K562 (cell line): ENCODE measurements around the gene MBNL1. TPM values are rescaled to one million over a fixed set of nuclear protein-coding genes. Genes with fewer than 3 reads are reported as not detected.

ENCODE experiments used
- ATAC-seq: fragments of 200-7000 bp; cut with Tn5 transposase; 3 replicates; pipeline ENCODE4 v1.9.1; 2020; ENCODE audit warnings: moderate library complexity
- BruUV-seq: library from RNA; stranded (reverse); fragments of 400-500 nt; replicated peaks from 2 replicates; lab custom pipeline; 2021; lab: Mats Ljungman, UMichigan
- CTCF ChIA-PET: fragments of 300-600 bp; formaldehyde crosslinking; extraction: SDS; loops from one replicate; lab custom pipeline; 2021; ENCODE audit warnings: low intra/inter-chr PET ratio; lab: Yijun Ruan, JAX
- POLR2A ChIA-PET: fragments of 300-600, 350-650 bp; sonication (Branson Sonifier 250); formaldehyde crosslinking; extraction: SDS; loops from one replicate; lab custom pipeline; 2021; ENCODE audit warnings: antibody characterized with exemption, inconsistent platforms; lab: Yijun Ruan, JAX
- DNase-seq, 4 experiments: peaks; one replicate each; pipeline versions ENCODE4 v3.0.0 to v3.0.0-alpha.2; 2011 to 2018; ENCODE audit warnings: low spot score in 3 of 4, mixed read lengths in 3 of 4; ENCODE audit errors: extremely low read depth in 1 of 4
- FAIRE-seq: peaks from 2 replicates; lab custom pipeline; 2011; peaks lifted over from hg19 to GRCh38; lab: Jason Lieb, UNC
- H2AFZ ChIP-seq: 2 replicates; pipeline ENCODE4 v1.6.0; 2011; ENCODE audit warnings: low read depth, low read length, control low read depth, inconsistent platforms
- H3K27ac ChIP-seq: fragments of 200-600 bp; 3 replicates; pipeline ENCODE4 v1.8.0; 2011; ENCODE audit warnings: low read depth, mild to moderate bottlenecking, control low read depth, inconsistent platforms, low read length, moderate library complexity, mixed read lengths; ENCODE audit errors: extremely low read depth
- H3K27me3 ChIP-seq, 2 experiments: fragments of 300-600 bp in 1 of 2; 2 replicates in 1 of 2; 3 replicates in 1 of 2; pipeline versions ENCODE4 v1.6.0 to v1.8.0; 2011; ENCODE audit warnings: inconsistent platforms in 2 of 2, low read length in 2 of 2, mild to moderate bottlenecking in 1 of 2, mixed read lengths in 1 of 2, moderate library complexity in 1 of 2; ENCODE audit not compliant: control insufficient read depth in 2 of 2, insufficient read depth in 2 of 2
- H3K36me3 ChIP-seq: fragments of 300-600 bp; 3 replicates; pipeline ENCODE4 v1.8.0; 2011; ENCODE audit warnings: mild to moderate bottlenecking, low read length, inconsistent platforms; ENCODE audit not compliant: control insufficient read depth, insufficient read depth
- H3K4me1 ChIP-seq, 2 experiments: fragments of 200-600 bp in 1 of 2; replicated peaks in 1 of 2; 2 replicates in 1 of 2; 3 replicates in 1 of 2; pipeline versions ENCODE4 v1.5.1 to v1.8.0; 2011; ENCODE audit warnings: inconsistent platforms in 2 of 2, low read length in 2 of 2, mild to moderate bottlenecking in 1 of 2, mixed read lengths in 1 of 2, moderate library complexity in 1 of 2; ENCODE audit not compliant: control insufficient read depth in 2 of 2, insufficient read depth in 2 of 2
- H3K4me2 ChIP-seq: 2 replicates; pipeline ENCODE4 v1.6.1; 2011; ENCODE audit warnings: low read length, control low read depth, inconsistent platforms, mixed read lengths; ENCODE audit not compliant: insufficient read depth
- H3K4me3 ChIP-seq: fragments of 200-600 bp; sonication (generic), shearing (Covaris generic); 2 replicates; pipeline ENCODE4 v1.5.1; 2016; ENCODE audit warnings: control low read depth, inconsistent platforms
- H3K79me2 ChIP-seq: fragments of 200-600 bp; 3 replicates; pipeline ENCODE4 v1.8.0; 2011; ENCODE audit warnings: low read length, inconsistent platforms; ENCODE audit not compliant: control insufficient read depth, insufficient read depth
- H3K9ac ChIP-seq, 2 experiments: 2 replicates each; pipeline versions ENCODE4 v1.6.0 to v1.6.1; 2011; ENCODE audit warnings: low read depth in 2 of 2, low read length in 2 of 2, control low read depth in 1 of 2, inconsistent platforms in 1 of 2, mild to moderate bottlenecking in 1 of 2, mixed read lengths in 1 of 2; ENCODE audit not compliant: insufficient read depth in 1 of 2
- H3K9me1 ChIP-seq: one replicate; pipeline ENCODE4 v1.6.0; 2011; ENCODE audit warnings: inconsistent platforms, mild to moderate bottlenecking, low read length, moderate library complexity; ENCODE audit not compliant: control insufficient read depth, insufficient read depth
- H3K9me3 ChIP-seq: replicated peaks from 2 replicates; pipeline ENCODE4 v1.5.1; 2011; ENCODE audit warnings: low read depth, low read length, inconsistent platforms; ENCODE audit not compliant: control insufficient read depth, insufficient read depth
- H4K20me1 ChIP-seq: replicated peaks from 2 replicates; pipeline ENCODE4 v1.6.1; 2011; ENCODE audit warnings: low read length, inconsistent platforms, mixed read lengths; ENCODE audit not compliant: control insufficient read depth, insufficient read depth
- FOS ChIP-seq: IDR thresholded peaks from 3 replicates; pipeline ENCODE4 v1.6.1; 2011; ENCODE audit not compliant: insufficient read length; ENCODE audit errors: extremely low read depth
- GTF2E2 ChIP-seq: fragments of 200-800 bp; sonication (Bioruptor generic); IDR thresholded peaks from 2 replicates; pipeline ENCODE4 v1.6.1; 2016; ENCODE audit warnings: missing genetic modification characterization, missing compliant biosample characterization
- HOXB6 ChIP-seq: fragments of 250-450 bp; sonication (Bioruptor Pico); IDR thresholded peaks from 2 replicates; pipeline ENCODE4 v1.5.1; 2022; ENCODE audit warnings: mild to moderate bottlenecking, borderline replicate concordance
- MCM5 ChIP-seq: fragments of 450-650 bp; IDR thresholded peaks from 2 replicates; pipeline ENCODE4 v1.6.1; 2016; ENCODE audit warnings: low read depth
- MEIS2 ChIP-seq: fragments of 450-650 bp; IDR thresholded peaks from 2 replicates; pipeline ENCODE4 v1.6.1; 2014; ENCODE audit warnings: mild to moderate bottlenecking; ENCODE audit not compliant: partially characterized antibody
- NCOA1 ChIP-seq: fragments of 450-650 bp; IDR thresholded peaks from 2 replicates; pipeline ENCODE4 v1.6.1; 2016; ENCODE audit warnings: low read depth
- SAFB2 ChIP-seq: fragments of 200-400 bp; formaldehyde crosslinking; IDR thresholded peaks from 2 replicates; pipeline ENCODE4 v1.6.1; 2018; ENCODE audit warnings: borderline replicate concordance, low read length, low read depth, moderate library complexity; ENCODE audit not compliant: severe bottlenecking
- TAF7 ChIP-seq: fragments of 450-650 bp; IDR thresholded peaks from 2 replicates; pipeline ENCODE4 v1.6.1; 2016; ENCODE audit warnings: missing genetic modification characterization, missing compliant biosample characterization
- TCFL5 ChIP-seq: fragments of 250-450 bp; sonication (Bioruptor Pico); conservative IDR thresholded peaks from 2 replicates; pipeline ENCODE4 v1.6.1; 2021; ENCODE audit warnings: mild to moderate bottlenecking, moderate library complexity, matching md5 sums
- VEZF1 ChIP-seq: fragments of 200-800 bp; sonication (Bioruptor generic); IDR thresholded peaks from 2 replicates; pipeline ENCODE4 v1.6.1; 2017; ENCODE audit warnings: missing genetic modification characterization, missing compliant biosample characterization
- YY1 ChIP-seq, 3 experiments: IDR thresholded peaks; 2 replicates each; pipeline ENCODE4 v1.6.1; 2011; ENCODE audit warnings: low read length in 2 of 3, mild to moderate bottlenecking in 2 of 3, moderate library complexity in 2 of 3, borderline replicate concordance in 1 of 3, control low read depth in 1 of 3, low read depth in 1 of 3; ENCODE audit not compliant: insufficient read depth in 3 of 3, insufficient replicate concordance in 2 of 3, control insufficient read depth in 1 of 3, insufficient read length in 1 of 3; ENCODE audit errors: extremely low read depth in 1 of 3
- ZNF239 ChIP-seq: fragments of 250-450 bp; sonication (Bioruptor Pico); IDR thresholded peaks from 2 replicates; pipeline ENCODE4 v1.4.0; 2020; ENCODE audit warnings: mild to moderate bottlenecking
- WGBS: fragments of 100-300 bp; shearing (Covaris generic); methylation state at CpG from one replicate; pipeline ENCODE4 v1.1.6; 2016; ENCODE audit warnings: low coverage, mixed read lengths; ENCODE audit not compliant: insufficient coverage; ENCODE audit errors: missing lambda C conversion rate; 5-methylcytosine and 5-hydroxymethylcytosine counted together
- in situ Hi-C: fragments of 300-500 bp; cut with MboI; formaldehyde crosslinking; loops from 4 replicates; pipeline ENCODE4 v1.15.0; 2018; ENCODE audit warnings: inconsistent platforms, mixed read lengths
- intact Hi-C: fragments of 100-400 bp; cut with micrococcal nuclease; formaldehyde crosslinking; loops from 2 replicates; pipeline ENCODE4 v1.14.2; 2022
- polyA plus RNA-seq, 8 experiments: library from polyadenylated mRNA; depleted of rRNA in 4 of 8; stranded (reverse) in 5 of 8; unstranded in 3 of 8; fragments of >200 nt; fragmentation: Nextera tagmentation in 2 of 8; fragmentation: Illumina TruSeq in 1 of 8; extraction: Ambion mirVana in 2 of 8; extraction: Trizol in 1 of 8; gene quantifications; 2 replicates each; pipeline versions ENCODE4 v1.2.1 to v1.2.3, GENCODE V29; 2011 to 2014; ENCODE audit warnings: inconsistent platforms in 1 of 8, missing spikeins in 1 of 8
- total RNA-seq, 7 experiments: library from RNA; depleted of rRNA in 6 of 7; stranded (reverse); fragments of >200 nt in 6 of 7; fragmentation: Illumina TruSeq in 2 of 7; extraction: Trizol in 2 of 7; gene quantifications; 2 replicates each; pipeline versions ENCODE4 v1.2.1 to v1.2.3, GENCODE V29; 2011 to 2021; ENCODE audit warnings: low replicate concordance in 1 of 7
- TF ChIP-seq, protein P1 (sequence below), 2 experiments: fragments of 250-450 bp in 1 of 2; fragments of 450-650 bp in 1 of 2; sonication (Bioruptor Pico) in 1 of 2; IDR thresholded peaks; 2 replicates each; pipeline versions ENCODE4 v1.6.1 to v1.8.0; 2016 to 2021; ENCODE audit warnings: mild to moderate bottlenecking in 2 of 2, moderate library complexity in 2 of 2, missing compliant biosample characterization in 1 of 2, missing genetic modification characterization in 1 of 2
- TF ChIP-seq, protein P2 (sequence below): fragments of 450-650 bp; formaldehyde crosslinking; IDR thresholded peaks from 2 replicates; pipeline ENCODE4 v1.4.0; 2022; ENCODE audit warnings: mild to moderate bottlenecking, moderate library complexity

Gene MBNL1
- total and polyA plus RNA-seq, 9 of the 15 experiments (the other 6 are each of a cell fraction or from before 2014, with no cell fraction given), result 70.3 to 243 (median 220) TPM

- TF ChIP-seq MEIS2, result peak; percentile 88
Observed at GRCh38 chr3:152405915-152406802, 137.4 kb downstream of the MBNL1 start (continued).

DNA sequence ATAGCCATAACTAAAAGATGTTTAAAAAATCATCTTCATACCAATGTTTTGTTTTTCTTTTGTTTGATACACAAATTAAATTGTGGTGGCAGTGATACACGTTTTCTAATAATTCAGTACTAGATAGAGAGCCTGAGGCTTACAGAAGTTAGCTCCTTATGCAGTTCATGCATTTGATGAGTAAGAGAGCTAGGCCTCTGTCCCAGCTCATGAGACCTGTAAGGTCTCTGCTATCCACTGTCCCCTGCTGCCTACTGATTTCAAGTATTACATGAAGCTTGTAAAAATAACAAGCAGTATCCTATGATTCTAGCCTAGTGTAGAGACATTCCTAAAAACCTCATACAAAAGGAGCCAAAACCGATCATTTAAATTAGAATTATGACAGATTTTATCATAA, 144.5 kb downstream of the MBNL1 start:
- BruUV-seq, result no TSS peak
- TF ChIP-seq, protein P1, sequence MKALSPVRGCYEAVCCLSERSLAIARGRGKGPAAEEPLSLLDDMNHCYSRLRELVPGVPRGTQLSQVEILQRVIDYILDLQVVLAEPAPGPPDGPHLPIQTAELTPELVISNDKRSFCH (CRISPR knock-in tag; IDR thresholded peaks at IDR 0.05), result no peak
- TF ChIP-seq, protein P1 (tag; IDR thresholded peaks at IDR 0.05), result no peak
- TF ChIP-seq FOS (no peak), TCFL5 (CRISPR knock-in tag) (no peak), GTF2E2 (tag) (no peak), TAF7 (tag) (no peak), NCOA1 (no peak), SAFB2 (no peak), MCM5 (no peak), VEZF1 (CRISPR knock-in tag) (no peak), HOXB6 (CRISPR knock-in tag) (no peak), ZNF239 (CRISPR knock-in tag) (no peak), YY1 (IDR thresholded peaks at IDR 0.05; ENCODE audit: borderline replicate concordance in 1 of 3, control insufficient read depth in 1 of 3, extremely low read depth in 1 of 3, insufficient read depth in 3 of 3, insufficient read length in 1 of 3, insufficient replicate concordance in 2 of 3, low read depth in 1 of 3, low read length in 2 of 3) (no peak)
- TF ChIP-seq, protein P2, sequence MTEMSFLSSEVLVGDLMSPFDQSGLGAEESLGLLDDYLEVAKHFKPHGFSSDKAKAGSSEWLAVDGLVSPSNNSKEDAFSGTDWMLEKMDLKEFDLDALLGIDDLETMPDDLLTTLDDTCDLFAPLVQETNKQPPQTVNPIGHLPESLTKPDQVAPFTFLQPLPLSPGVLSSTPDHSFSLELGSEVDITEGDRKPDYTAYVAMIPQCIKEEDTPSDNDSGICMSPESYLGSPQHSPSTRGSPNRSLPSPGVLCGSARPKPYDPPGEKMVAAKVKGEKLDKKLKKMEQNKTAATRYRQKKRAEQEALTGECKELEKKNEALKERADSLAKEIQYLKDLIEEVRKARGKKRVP (CRISPR knock-in tag), result no peak
- TF ChIP-seq, all 486 proteins: peak for 0
- WGBS, result 83% methylated on average over 2 of the region's 2 CpGs
- no peak for FAIRE-seq
- in situ Hi-C loops, result no loop called here
- 0 out of 2 replicates have a peak, but pooled peaks cover 5% of the 10 kb centered on the region for H4K20me1 ChIP-seq
- ChIA-PET POLR2A (interaction anchor here (0.6 to 1.7 kb wide), 3 partner anchors 13 to 393 kb away, joined by 3 to 4 read pairs (median 3); no protein-coding TSS in a partner anchor), CTCF (no interaction called here)
- H3K4me2 ChIP-seq, result no peak overlapping the region
- H3K79me2 ChIP-seq, result peaks cover 99% of the 10 kb centered on the region
- H3K9me1 ChIP-seq, result no peaks in the 10 kb centered on the region
- no peak overlapping the region for H2AFZ ChIP-seq
- peaks cover 59% of the 10 kb centered on the region for H3K36me3 ChIP-seq
- H3K4me1 ChIP-seq, result no peaks in the 10 kb centered on the region
- ATAC-seq, result peak; percentile 53
- H3K27ac ChIP-seq, result no peak overlapping the region
- intact Hi-C loops, result no loop called here
- H3K4me3 ChIP-seq, result no peak overlapping the region
- no peak for DNase-seq
- H3K9me3 ChIP-seq, result 0 out of 2 replicates have a peak, but pooled peaks cover 3% of the 10 kb centered on the region
- no peak overlapping the region for H3K9ac ChIP-seq
- no peaks in the 10 kb centered on the region for H3K27me3 ChIP-seq
